IMR-90 (cell line): ENCODE results near the gene ITGB4. TPM values are rescaled to one million over a fixed set of nuclear protein-coding genes. Genes with fewer than 3 reads are reported as not detected.

Source experiments
- ATAC-seq: fragments of 200-7000 bp; cut with Tn5 transposase; 2 replicates; pipeline ENCODE4 v1.9.1; 2020; ENCODE audit warnings: low read depth, mild to moderate bottlenecking, moderate library complexity
- BruUV-seq: library from RNA; stranded (reverse); fragments of 400-500 nt; replicated peaks from 2 replicates; lab custom pipeline; 2021; lab: Mats Ljungman, UMichigan
- CTCF ChIA-PET: fragments of 300-600 bp; formaldehyde crosslinking; extraction: SDS; loops from one replicate; lab custom pipeline; 2021; ENCODE audit warnings: antibody characterized with exemption; lab: Yijun Ruan, JAX
- POLR2A ChIA-PET: fragments of 300-600 bp; sonication (Branson Sonifier 250); formaldehyde crosslinking; loops from one replicate; lab custom pipeline; 2022; ENCODE audit warnings: antibody characterized with exemption; ENCODE audit not compliant: unreplicated experiment; lab: Charles Lee
- DNase-seq: peaks from one replicate; pipeline ENCODE4 v3.0.0; 2013
- H2AFZ ChIP-seq: replicated peaks from 2 replicates; pipeline ENCODE3; 2013; ENCODE audit warnings: low read length, mild to moderate bottlenecking; ENCODE audit not compliant: poor library complexity
- H2AK5ac ChIP-seq: 2 replicates; pipeline ENCODE4 v1.6.1; 2013; ENCODE audit warnings: low read depth, low read length, inconsistent platforms
- H2AK9ac ChIP-seq: replicated peaks from 2 replicates; pipeline ENCODE3; 2013; ENCODE audit warnings: mild to moderate bottlenecking, low read depth, low read length, moderate library complexity; ENCODE audit not compliant: poor library complexity
- H2BK120ac ChIP-seq: 2 replicates; pipeline ENCODE4 v1.6.1; 2013; ENCODE audit warnings: low read depth, low read length, inconsistent platforms
- H2BK15ac ChIP-seq: 3 replicates; pipeline ENCODE4 v1.6.1; 2013; ENCODE audit warnings: low read depth, low read length, inconsistent platforms
- H2BK20ac ChIP-seq: 2 replicates; pipeline ENCODE4 v1.6.1; 2013; ENCODE audit warnings: low read depth, mild to moderate bottlenecking, inconsistent platforms, low read length, moderate library complexity
- H2BK5ac ChIP-seq: 2 replicates; pipeline ENCODE4 v1.6.1; 2013; ENCODE audit warnings: mild to moderate bottlenecking, low read depth, low read length, inconsistent platforms; ENCODE audit not compliant: poor library complexity, severe bottlenecking
- H3K14ac ChIP-seq: replicated peaks from 2 replicates; pipeline ENCODE4 v1.6.1; 2013; ENCODE audit warnings: low read depth, low read length, inconsistent platforms
- H3K18ac ChIP-seq: 2 replicates; pipeline ENCODE4 v1.6.1; 2013; ENCODE audit warnings: low read depth, low read length, control low read depth
- H3K23ac ChIP-seq: 2 replicates; pipeline ENCODE4 v1.6.1; 2013; ENCODE audit warnings: low read depth, low read length, inconsistent platforms
- H3K27ac ChIP-seq: 2 replicates; pipeline ENCODE4 v1.5.1; 2013; ENCODE audit warnings: mild to moderate bottlenecking, control low read depth, low read length; ENCODE audit not compliant: insufficient read depth
- H3K27me3 ChIP-seq: 2 replicates; pipeline ENCODE4 v1.6.1; 2013; ENCODE audit warnings: low read length; ENCODE audit not compliant: control insufficient read depth, insufficient read depth
- H3K36me3 ChIP-seq: 2 replicates; pipeline ENCODE4 v1.6.1; 2013; ENCODE audit warnings: low read length, mixed read lengths; ENCODE audit not compliant: control insufficient read depth, insufficient read depth
- H3K4ac ChIP-seq: 2 replicates; pipeline ENCODE4 v1.6.1; 2013; ENCODE audit warnings: low read depth, low read length, inconsistent platforms
- H3K4me1 ChIP-seq: 2 replicates; pipeline ENCODE4 v1.6.1; 2013; ENCODE audit warnings: low read length, mixed read lengths; ENCODE audit not compliant: control insufficient read depth, insufficient read depth
- H3K4me2 ChIP-seq: 2 replicates; pipeline ENCODE4 v1.6.1; 2013; ENCODE audit warnings: low read depth, mild to moderate bottlenecking, control low read depth, low read length, moderate library complexity
- H3K4me3 ChIP-seq: 2 replicates; pipeline ENCODE4 v1.5.1; 2013; ENCODE audit warnings: low read depth, mild to moderate bottlenecking, control low read depth, low read length, moderate library complexity; ENCODE audit not compliant: insufficient read depth
- H3K56ac ChIP-seq: 2 replicates; pipeline ENCODE4 v1.6.1; 2013; ENCODE audit warnings: low read length, inconsistent platforms; ENCODE audit not compliant: insufficient read depth; ENCODE audit errors: extremely low read depth
- H3K79me1 ChIP-seq, 2 experiments: 2 replicates each; pipeline ENCODE4 v1.6.1; 2013; ENCODE audit warnings: low read length in 2 of 2, inconsistent platforms in 1 of 2, low read depth in 1 of 2
- H3K9ac ChIP-seq: 2 replicates; pipeline ENCODE4 v1.6.1; 2013; ENCODE audit warnings: low read depth, low read length, control low read depth
- H3K9me1 ChIP-seq: 2 replicates; pipeline ENCODE4 v1.6.1; 2013; ENCODE audit warnings: low read length, inconsistent platforms; ENCODE audit not compliant: insufficient read depth
- H3K9me3 ChIP-seq: 2 replicates; pipeline ENCODE4 v1.6.1; 2013; ENCODE audit warnings: low read length; ENCODE audit not compliant: control insufficient read depth, insufficient read depth
- H4K20me1 ChIP-seq: 2 replicates; pipeline ENCODE4 v1.6.1; 2013; ENCODE audit warnings: low read length, inconsistent platforms; ENCODE audit not compliant: insufficient read depth
- H4K5ac ChIP-seq: 2 replicates; pipeline ENCODE4 v1.6.1; 2013; ENCODE audit warnings: mild to moderate bottlenecking, low read depth, low read length, control low read depth
- H4K8ac ChIP-seq, 2 experiments: 2 replicates each; pipeline ENCODE4 v1.6.1; 2013; ENCODE audit warnings: low read depth in 2 of 2, low read length in 2 of 2, control low read depth in 1 of 2, inconsistent platforms in 1 of 2
- H4K91ac ChIP-seq: 2 replicates; pipeline ENCODE4 v1.6.1; 2013; ENCODE audit warnings: low read depth, low read length, inconsistent platforms; ENCODE audit not compliant: insufficient read depth
- CEBPB ChIP-seq: IDR thresholded peaks from 2 replicates; pipeline ENCODE4 v1.6.1; 2012; ENCODE audit warnings: low read depth, low read length, improper control_type of control experiment
- MAFK ChIP-seq: IDR thresholded peaks from 2 replicates; pipeline ENCODE4 v1.6.1; 2012; ENCODE audit warnings: low read depth, low read length, improper control_type of control experiment
- MAZ ChIP-seq: IDR thresholded peaks from 2 replicates; pipeline ENCODE4 v1.6.1; 2012; ENCODE audit warnings: low read depth, mild to moderate bottlenecking, low read length, improper control_type of control experiment, moderate library complexity, borderline replicate concordance
- MXI1 ChIP-seq: IDR thresholded peaks from 2 replicates; pipeline ENCODE4 v1.6.1; 2012; ENCODE audit warnings: low read depth, mild to moderate bottlenecking, low read length, moderate library complexity, borderline replicate concordance
- NFE2L2 ChIP-seq: fragments of 150-350 bp; IDR thresholded peaks from 2 replicates; pipeline ENCODE4 v1.6.1; 2016; ENCODE audit warnings: low read depth, mild to moderate bottlenecking, low read length
- POLR2A ChIP-seq: IDR thresholded peaks from 2 replicates; pipeline ENCODE4 v1.6.1; 2012; ENCODE audit warnings: mild to moderate bottlenecking, low read depth, low read length
- RAD21 ChIP-seq: IDR thresholded peaks from 2 replicates; pipeline ENCODE4 v1.6.1; 2012; ENCODE audit warnings: low read length, improper control_type of control experiment
- RCOR1 ChIP-seq: IDR thresholded peaks from 2 replicates; pipeline ENCODE4 v1.6.1; 2012; ENCODE audit warnings: mild to moderate bottlenecking, low read length, improper control_type of control experiment; ENCODE audit not compliant: insufficient replicate concordance
- RFX5 ChIP-seq: IDR thresholded peaks from 2 replicates; pipeline ENCODE4 v1.8.0; 2012; ENCODE audit warnings: low read depth, mild to moderate bottlenecking, low read length, moderate library complexity
- SMC3 ChIP-seq: fragments of 150-350 bp; IDR thresholded peaks from 2 replicates; pipeline ENCODE4 v1.6.1; 2016; ENCODE audit warnings: low read depth, mild to moderate bottlenecking, antibody characterized with exemption, low read length, moderate library complexity
- WGBS, 2 experiments: methylation state at CpG; one replicate each; pipeline versions ENCODE4 v1.1.5 to v1.1.7; 2013; ENCODE audit warnings: missing lambda C conversion rate in 2 of 2; ENCODE audit not compliant: insufficient read length in 1 of 2; ENCODE audit errors: extremely low coverage in 2 of 2; 5-methylcytosine and 5-hydroxymethylcytosine counted together
- dilution Hi-C: fragments of 300-500 bp; cut with HindIII; formaldehyde crosslinking; loops from one replicate; pipeline ENCODE4 v1.14.3; 2018; ENCODE audit warnings: low sequenced_read_pairs; ENCODE audit not compliant: unreplicated experiment
- in situ Hi-C: fragments of 300-500 bp; cut with MboI; formaldehyde crosslinking; loops from 3 replicates; pipeline ENCODE4 v1.14.3; 2019; ENCODE audit warnings: low sequenced_read_pairs, inconsistent platforms, mixed read lengths
- intact Hi-C: fragments of 100-400 bp; cut with micrococcal nuclease; formaldehyde crosslinking; loops from 2 replicates; pipeline ENCODE4 v1.10.0; 2022
- polyA plus RNA-seq, 3 experiments: library from polyadenylated mRNA; depleted of rRNA; stranded (reverse); fragments of >200 nt; gene quantifications; 2 replicates each; pipeline ENCODE4 v1.2.3, GENCODE V29; 2012; ENCODE audit warnings: low replicate concordance in 1 of 3
- total RNA-seq: library from RNA; depleted of rRNA; stranded (reverse); fragments of >200 nt; gene quantifications from 2 replicates; pipeline ENCODE4 v1.2.3, GENCODE V29; 2012
- TF ChIP-seq, protein P1 (sequence below): fragments of 150-350 bp; IDR thresholded peaks from 2 replicates; pipeline ENCODE4 v1.6.1; 2016; ENCODE audit warnings: low read depth, mild to moderate bottlenecking, low read length, moderate library complexity, borderline replicate concordance

ITGB4 gene
- total and polyA plus RNA-seq, 2 of the 4 experiments (the other 2 are of a cell fraction) = under 0.01 to 0.27 TPM

DNA sequence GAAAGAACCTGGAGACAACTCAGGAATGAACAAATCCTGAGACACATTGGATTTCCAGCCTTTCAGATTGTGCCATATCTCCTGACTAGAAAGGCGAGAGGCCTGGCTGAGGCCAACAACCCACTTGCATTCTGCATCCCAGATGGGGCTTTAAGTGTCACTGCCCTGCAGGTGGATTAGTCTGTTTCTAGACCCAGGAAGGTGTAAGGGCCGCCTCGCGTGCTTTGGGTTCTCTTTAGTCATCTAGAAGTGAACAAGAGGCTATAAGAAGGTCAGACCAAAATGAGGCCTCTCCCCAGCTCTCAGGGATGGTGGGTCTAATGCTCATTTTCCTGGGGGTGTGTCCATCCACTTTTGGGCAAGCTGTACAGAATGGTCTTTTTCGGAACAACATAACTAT, 49.2 kb upstream of the ITGB4 start:
- no peak overlapping the region for H3K4me3 ChIP-seq
- H2BK15ac ChIP-seq = no peak overlapping the region
- no peak overlapping the region for H4K5ac ChIP-seq
- no peak overlapping the region for H3K14ac ChIP-seq
- dilution Hi-C loops (no loop called here), in situ Hi-C loops (loop anchor here (5.0 kb wide), 1 partner anchor 75 kb away; no protein-coding TSS in a partner anchor), intact Hi-C loops (no loop called here)
- DNase-seq (no peak), ATAC-seq (no peak)
- H4K8ac ChIP-seq = no peak overlapping the region
- no peak overlapping the region for H2BK120ac ChIP-seq
- no peak overlapping the region for H3K4me2 ChIP-seq
- no peak overlapping the region for H2AK9ac ChIP-seq
- POLR2A ChIA-PET = no interaction called here
- CTCF ChIA-PET = interaction anchor here (1.6 kb wide), 1 partner anchor 76 kb away, joined by 7 read pairs; no protein-coding TSS in a partner anchor
- no peak overlapping the region for H3K4ac ChIP-seq
- no peak overlapping the region for H3K9ac ChIP-seq
- no peaks in the 10 kb centered on the region for H3K9me3 ChIP-seq
- H3K23ac ChIP-seq = no peak overlapping the region
- no peak overlapping the region for H2BK5ac ChIP-seq
- 100% methylated on average over 3 of the region's 5 CpGs; no CpG with 5 or more reads in 1 of the 2 experiments for WGBS, 2 experiments
- no peak overlapping the region for H2AFZ ChIP-seq
- no peak overlapping the region for H2BK20ac ChIP-seq
- no peak overlapping the region for H3K27ac ChIP-seq
- BruUV-seq = no TSS peak
- no peak overlapping the region for H3K56ac ChIP-seq
- peaks cover 17% of the 10 kb centered on the region; the same call in 1 of the 2 replicates for H4K20me1 ChIP-seq
- peaks cover 31 to 56% of the 10 kb centered on the region in 2 experiments for H3K79me1 ChIP-seq
- H3K4me1 ChIP-seq = no peaks in the 10 kb centered on the region
- TF ChIP-seq NFE2L2 (no peak), RAD21 (no peak), RCOR1 (no peak), RFX5 (no peak), POLR2A (no peak), SMC3 (no peak), MAFK (no peak), MAZ (no peak), CEBPB (no peak), MXI1 (no peak)
- TF ChIP-seq, protein P1, sequence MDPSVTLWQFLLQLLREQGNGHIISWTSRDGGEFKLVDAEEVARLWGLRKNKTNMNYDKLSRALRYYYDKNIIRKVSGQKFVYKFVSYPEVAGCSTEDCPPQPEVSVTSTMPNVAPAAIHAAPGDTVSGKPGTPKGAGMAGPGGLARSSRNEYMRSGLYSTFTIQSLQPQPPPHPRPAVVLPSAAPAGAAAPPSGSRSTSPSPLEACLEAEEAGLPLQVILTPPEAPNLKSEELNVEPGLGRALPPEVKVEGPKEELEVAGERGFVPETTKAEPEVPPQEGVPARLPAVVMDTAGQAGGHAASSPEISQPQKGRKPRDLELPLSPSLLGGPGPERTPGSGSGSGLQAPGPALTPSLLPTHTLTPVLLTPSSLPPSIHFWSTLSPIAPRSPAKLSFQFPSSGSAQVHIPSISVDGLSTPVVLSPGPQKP = no peak
- no peak overlapping the region for H3K18ac ChIP-seq
- H2AK5ac ChIP-seq = no peak overlapping the region
- H3K36me3 ChIP-seq = peaks cover 28% of the 10 kb centered on the region
- H4K91ac ChIP-seq = no peak overlapping the region
- H3K9me1 ChIP-seq = no peaks in the 10 kb centered on the region
- H3K27me3 ChIP-seq = no peaks in the 10 kb centered on the region
